ENCODE data around the gene VAPB. TPM values are rescaled to one million over a fixed set of nuclear protein-coding genes. Genes with fewer than 3 reads are reported as not detected.

The VAPB gene
- total and polyA plus RNA-seq, 10 of the 15 experiments (the other 5 are each of a cell fraction or from before 2014, with no cell fraction given) = 3.2 to 28.6 (median 20.5) TPM

GRCh38 chr20:58461104-58461503 is 72.1 kb downstream of the VAPB start:
- ChIA-PET CTCF (interaction anchor here (2.1 kb wide), 1 partner anchor 13 kb away, joined by 5 read pairs; no protein-coding TSS in a partner anchor), RAD21 (ENCODE audit: unreplicated experiment) (no interaction called here), POLR2A (interaction anchor here (0.5 kb wide), 1 partner anchor 114 kb away, joined by 3 read pairs; no protein-coding TSS in a partner anchor), SMC1A (ENCODE audit: uncharacterized antibody, unreplicated experiment) (no interaction called here)
- TF ChIP-seq SRF (IDR thresholded peaks at IDR 0.05; ENCODE audit: low read depth in 2 of 2, low read length in 2 of 2) (no peak), IKZF2 (IDR thresholded peaks at IDR 0.05) (no peak), IRF5 (IDR thresholded peaks at IDR 0.05; ENCODE audit: borderline replicate concordance) (no peak), PKNOX1 (IDR thresholded peaks at IDR 0.05) (no peak), E2F8 (IDR thresholded peaks at IDR 0.05; ENCODE audit: low read depth, partially characterized antibody) (no peak), KDM1A (IDR thresholded peaks at IDR 0.05; ENCODE audit: borderline replicate concordance) (no peak), SPI1 (IDR thresholded peaks at IDR 0.05; ENCODE audit: borderline replicate concordance, insufficient read depth, low read depth, low read length) (no peak), PAX8 (IDR thresholded peaks at IDR 0.05) (no peak), IRF3 (IDR thresholded peaks at IDR 0.05) (no peak), E2F4 (IDR thresholded peaks at IDR 0.05; ENCODE audit: low read depth, low read length) (no peak), POU2F2 (IDR thresholded peaks at IDR 0.05; ENCODE audit: borderline replicate concordance, low read depth, low read length) (no peak), YBX1 (IDR thresholded peaks at IDR 0.05) (no peak), EED (IDR thresholded peaks at IDR 0.05; ENCODE audit: low read depth) (no peak)
- H2AFZ ChIP-seq (ENCODE audit: control insufficient read depth, low read depth, low read length) = no peak overlapping the region
- no peak overlapping the region for H3K4me2 ChIP-seq (ENCODE audit: control insufficient read depth, insufficient read depth)
- no peaks in the 10 kb centered on the region for H3K79me2 ChIP-seq (ENCODE audit: control insufficient read depth, insufficient read depth, low read length)
- H3K36me3 ChIP-seq (ENCODE audit: control insufficient read depth in 2 of 2, insufficient read depth in 2 of 2, low read length in 1 of 2) = no peaks in the 10 kb centered on the region
- H3K4me1 ChIP-seq (ENCODE audit: control insufficient read depth, insufficient read depth, low read length) = peaks cover 27% of the 10 kb centered on the region
- BruUV-seq (replicated peaks) = no TSS peak
- H3K9ac ChIP-seq (ENCODE audit: control insufficient read depth, insufficient read depth, low read length) = no peak overlapping the region
- intact Hi-C loops (cut with micrococcal nuclease; ENCODE audit: unreplicated experiment) = no loop called here
- H3K4me3 ChIP-seq = no peak overlapping the region
- WGBS (ENCODE audit: insufficient coverage, insufficient replicate concordance, low lambda C conversion rate, missing lambda C conversion rate) = 96% methylated on average over 24 of the region's 25 CpGs
- H3K27me3 ChIP-seq (replicated peaks in 1 of 2; ENCODE audit: control insufficient read depth in 2 of 2, insufficient read depth in 2 of 2, low read length in 1 of 2) = no peaks in the 10 kb centered on the region
- H4K20me1 ChIP-seq (ENCODE audit: control insufficient read depth, insufficient read depth) = no peaks in the 10 kb centered on the region
- DNase-seq (ENCODE audit: low read depth, low spot score) (no peak), FAIRE-seq (no peak), ATAC-seq (no peak)
- no peaks in the 10 kb centered on the region; the same call in 2 of the 3 replicates for H3K9me3 ChIP-seq (replicated peaks; ENCODE audit: control insufficient read depth, insufficient read depth, low read length)
- no peak overlapping the region for H3K27ac ChIP-seq (ENCODE audit: control insufficient read depth, insufficient read depth)
- in situ Hi-C loops (cut with MboI) = loop anchor here (25.0 kb wide), 1 partner anchor 176 kb away; no protein-coding TSS in a partner anchor
